ENCODE data around the gene COL18A1.

DNA sequence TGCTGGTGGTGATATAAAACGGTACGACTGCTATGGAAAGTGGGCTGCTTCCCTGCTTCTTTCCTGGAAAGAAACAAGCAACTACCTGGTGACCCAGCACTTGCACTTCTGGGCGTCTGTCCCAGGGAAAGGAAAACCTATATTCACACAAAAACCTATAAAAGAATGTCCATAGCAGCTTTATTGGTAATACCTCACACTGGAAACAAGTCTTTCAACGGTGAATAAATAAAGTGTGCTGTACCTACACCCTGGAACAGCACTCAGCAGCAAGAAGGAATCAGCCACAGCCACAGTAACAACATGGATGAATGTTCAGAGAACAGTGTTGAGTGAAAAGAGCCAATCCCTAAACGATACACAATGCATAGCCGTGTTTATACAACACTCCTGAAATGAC lies 117.4 kb downstream of the COL18A1 start:
- TF ChIP-seq CTCF (conservative IDR thresholded peaks at IDR 0.05; ENCODE audit: low read depth, low read length), result no peak
- no peak for TF ChIP-seq EZH2phosphoT487 (IDR thresholded peaks at IDR 0.05; ENCODE audit: borderline replicate concordance, low read length)
- no peak for TF ChIP-seq EZH2 (IDR thresholded peaks at IDR 0.05; ENCODE audit: low read length, unreplicated experiment)
